GM12878 (cell line): Measurements from ENCODE around the gene PRDM9. TPM values are rescaled to one million over a fixed set of nuclear protein-coding genes. Genes with fewer than 3 reads are reported as not detected.

Experiments
- ATF7 ChIP-seq: fragments of 450-650 bp; IDR thresholded peaks from 2 replicates; pipeline ENCODE4 v1.6.1; 2016; ENCODE audit warnings: low read depth, mild to moderate bottlenecking
- BCL11A ChIP-seq: IDR thresholded peaks from 2 replicates; pipeline ENCODE4 v1.6.1; 2011; ENCODE audit warnings: low read depth, low read length
- CHD1 ChIP-seq: IDR thresholded peaks from 2 replicates; pipeline ENCODE4 v1.6.1; 2012; ENCODE audit warnings: low read depth, low read length, improper control_type of control experiment
- CHD2 ChIP-seq: IDR thresholded peaks from 2 replicates; pipeline ENCODE4 v1.6.1; 2011; ENCODE audit warnings: low read depth, low read length, improper control_type of control experiment, borderline replicate concordance
- DPF2 ChIP-seq: fragments of 450-650 bp; IDR thresholded peaks from 2 replicates; pipeline ENCODE4 v1.6.1; 2017; ENCODE audit warnings: mild to moderate bottlenecking
- EP300 ChIP-seq, 2 experiments: fragments of 150-350 bp in 1 of 2; IDR thresholded peaks; 2 replicates each; pipeline ENCODE4 v1.6.1; 2011 to 2012; ENCODE audit warnings: low read depth in 2 of 2, low read length in 2 of 2, borderline replicate concordance in 1 of 2, improper control_type of control experiment in 1 of 2, inconsistent platforms in 1 of 2; ENCODE audit not compliant: control insufficient read depth in 1 of 2
- GATAD2B ChIP-seq: fragments of 450-650 bp; conservative IDR thresholded peaks from 2 replicates; pipeline ENCODE4 v1.6.1; 2017; ENCODE audit warnings: low read depth, mild to moderate bottlenecking, moderate library complexity
- HCFC1 ChIP-seq: fragments of 150-350 bp; IDR thresholded peaks from 2 replicates; pipeline ENCODE4 v1.6.1; 2014; ENCODE audit warnings: low read length
- JUND ChIP-seq: IDR thresholded peaks from 2 replicates; pipeline ENCODE4 v1.6.1; 2012; ENCODE audit warnings: low read depth, mild to moderate bottlenecking, low read length, improper control_type of control experiment, moderate library complexity
- KLF5 ChIP-seq: fragments of 450-650 bp; IDR thresholded peaks from 2 replicates; pipeline ENCODE4 v1.6.1; 2014; ENCODE audit warnings: mild to moderate bottlenecking; ENCODE audit not compliant: partially characterized antibody
- MTA2 ChIP-seq: fragments of 450-650 bp; IDR thresholded peaks from 2 replicates; pipeline ENCODE4 v1.6.1; 2016; ENCODE audit warnings: low read depth, mild to moderate bottlenecking, moderate library complexity
- MTA3 ChIP-seq: IDR thresholded peaks from 2 replicates; pipeline ENCODE4 v1.6.1; 2012; ENCODE audit warnings: low read length, inconsistent platforms, borderline replicate concordance
- NFXL1 ChIP-seq: fragments of 450-650 bp; IDR thresholded peaks from 2 replicates; pipeline ENCODE4 v1.6.1; 2017; ENCODE audit warnings: antibody characterized with exemption, mild to moderate bottlenecking, borderline replicate concordance
- PAX5 ChIP-seq: IDR thresholded peaks from 2 replicates; pipeline ENCODE4 v1.6.1; 2011; ENCODE audit warnings: low read depth, low read length, borderline replicate concordance
- RBBP5 ChIP-seq: fragments of 200-600 bp; sonication (generic); conservative IDR thresholded peaks from 2 replicates; pipeline ENCODE4 v1.6.1; 2016
- RELA ChIP-seq: fragments of 450-650 bp; IDR thresholded peaks from 2 replicates; pipeline ENCODE4 v1.8.0; 2014; ENCODE audit warnings: borderline replicate concordance; ENCODE audit not compliant: partially characterized antibody
- SIN3A ChIP-seq: IDR thresholded peaks from 2 replicates; pipeline ENCODE4 v1.6.1; 2012; ENCODE audit warnings: low read depth, low read length, improper control_type of control experiment
- SMAD5 ChIP-seq: IDR thresholded peaks from 2 replicates; pipeline ENCODE4 v1.6.1; 2016; ENCODE audit warnings: antibody characterized with exemption, low read depth
- SUPT20H ChIP-seq: IDR thresholded peaks from 2 replicates; pipeline ENCODE4 v1.6.1; 2011; ENCODE audit warnings: low read depth, mild to moderate bottlenecking, low read length, moderate library complexity, borderline replicate concordance; ENCODE audit not compliant: control insufficient read depth
- ZSCAN29 ChIP-seq: fragments of 450-650 bp; IDR thresholded peaks from 2 replicates; pipeline ENCODE4 v1.6.1; 2017; ENCODE audit warnings: mild to moderate bottlenecking, moderate library complexity
- ZZZ3 ChIP-seq: IDR thresholded peaks from 2 replicates; pipeline ENCODE4 v1.6.1; 2011; ENCODE audit warnings: low read depth; ENCODE audit not compliant: control insufficient read depth, insufficient read length
- polyA plus RNA-seq, 11 experiments: library from polyadenylated mRNA; depleted of rRNA in 4 of 11; unstranded in 6 of 11; stranded (reverse) in 5 of 11; fragments of >200 nt; fragmentation: Nextera tagmentation in 4 of 11; fragmentation: Illumina TruSeq in 1 of 11; extraction: Ambion mirVana in 4 of 11; extraction: Trizol in 1 of 11; gene quantifications; 1 replicate in 1 of 11; 2 replicates in 10 of 11; pipeline versions ENCODE4 v1.2.1 to v1.2.3, GENCODE V29; 2011 to 2016; ENCODE audit warnings: inconsistent platforms in 2 of 11, missing spikeins in 2 of 11, low read depth in 1 of 11
- total RNA-seq, 4 experiments: library from RNA; depleted of rRNA in 3 of 4; stranded (reverse); fragments of >200 nt in 3 of 4; fragmentation: Illumina TruSeq in 1 of 4; extraction: Trizol in 1 of 4; gene quantifications; 2 replicates each; pipeline versions ENCODE4 v1.2.1 to v1.2.3, GENCODE V29; 2013 to 2021
- TF ChIP-seq, protein P1 (sequence below): fragments of 150-350 bp; IDR thresholded peaks from 2 replicates; pipeline ENCODE4 v1.6.1; 2014; ENCODE audit warnings: mild to moderate bottlenecking, low read depth, low read length
- TF ChIP-seq, protein P2 (sequence below): fragments of 150-350 bp; IDR thresholded peaks from 2 replicates; pipeline ENCODE4 v1.6.1; 2016; ENCODE audit warnings: low read depth, low read length
- TF ChIP-seq, protein P3 (sequence below): fragments of 450-650 bp; IDR thresholded peaks from 2 replicates; pipeline ENCODE4 v1.6.1; 2016; ENCODE audit warnings: mild to moderate bottlenecking
- TF ChIP-seq, protein P4 (sequence below): IDR thresholded peaks from 2 replicates; pipeline ENCODE4 v1.6.1; 2011; ENCODE audit warnings: mild to moderate bottlenecking, low read depth, low read length, moderate library complexity; ENCODE audit not compliant: insufficient replicate concordance

Gene PRDM9
- total and polyA plus RNA-seq, 10 of the 15 experiments (the other 5 are each of a cell fraction or from before 2014, with no cell fraction given): not detected

DNA sequence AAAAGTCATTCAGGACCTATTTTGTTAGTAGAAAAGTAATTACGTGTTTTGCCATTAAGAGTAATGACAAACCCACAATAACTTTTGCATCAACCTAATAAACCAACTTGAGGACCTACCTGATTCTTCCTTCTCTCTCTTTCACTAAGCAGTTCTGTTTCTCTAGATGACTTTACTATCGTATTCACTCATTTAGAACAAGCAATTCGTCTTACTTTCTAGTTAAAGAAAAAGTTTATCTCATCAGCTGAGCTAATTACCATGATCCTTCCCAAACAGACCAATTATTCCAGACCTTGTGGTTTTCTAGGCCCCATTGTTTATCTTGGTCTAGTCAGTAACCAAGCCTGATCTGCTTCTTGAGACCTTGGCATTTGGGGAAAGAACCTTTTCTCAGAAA is 49.6 kb upstream of the PRDM9 start (continued):
- TF ChIP-seq MTA3 (no peak), NFXL1 (no peak), CHD1 (no peak), MTA2 (peak; percentile 100), ZSCAN29 (no peak), JUND (peak; percentile 75; the same call in 1 of the 2 replicates), ZZZ3 (no peak), EP300 (IDR thresholded peaks at IDR 0.05; ENCODE audit: borderline replicate concordance in 1 of 2, control insufficient read depth in 1 of 2, low read depth in 2 of 2, low read length in 2 of 2) (peak; percentile 74 to 88; a peak in 3 of 4 replicates), CHD2 (no peak), BCL11A (peak; percentile 64; the same call in 1 of the 2 replicates), SUPT20H (no peak), RELA (no peak), HCFC1 (no peak), PAX5 (0 out of 2 replicates have a peak, but pooled peaks have one; percentile 32), SMAD5 (no peak), KLF5 (no peak), RBBP5 (no peak), SIN3A (no peak), ATF7 (peak; percentile 80), DPF2 (peak; percentile 87), GATAD2B (no peak)
- TF ChIP-seq, protein P1, sequence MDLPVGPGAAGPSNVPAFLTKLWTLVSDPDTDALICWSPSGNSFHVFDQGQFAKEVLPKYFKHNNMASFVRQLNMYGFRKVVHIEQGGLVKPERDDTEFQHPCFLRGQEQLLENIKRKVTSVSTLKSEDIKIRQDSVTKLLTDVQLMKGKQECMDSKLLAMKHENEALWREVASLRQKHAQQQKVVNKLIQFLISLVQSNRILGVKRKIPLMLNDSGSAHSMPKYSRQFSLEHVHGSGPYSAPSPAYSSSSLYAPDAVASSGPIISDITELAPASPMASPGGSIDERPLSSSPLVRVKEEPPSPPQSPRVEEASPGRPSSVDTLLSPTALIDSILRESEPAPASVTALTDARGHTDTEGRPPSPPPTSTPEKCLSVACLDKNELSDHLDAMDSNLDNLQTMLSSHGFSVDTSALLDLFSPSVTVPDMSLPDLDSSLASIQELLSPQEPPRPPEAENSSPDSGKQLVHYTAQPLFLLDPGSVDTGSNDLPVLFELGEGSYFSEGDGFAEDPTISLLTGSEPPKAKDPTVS: no peak
- TF ChIP-seq, protein P2, sequence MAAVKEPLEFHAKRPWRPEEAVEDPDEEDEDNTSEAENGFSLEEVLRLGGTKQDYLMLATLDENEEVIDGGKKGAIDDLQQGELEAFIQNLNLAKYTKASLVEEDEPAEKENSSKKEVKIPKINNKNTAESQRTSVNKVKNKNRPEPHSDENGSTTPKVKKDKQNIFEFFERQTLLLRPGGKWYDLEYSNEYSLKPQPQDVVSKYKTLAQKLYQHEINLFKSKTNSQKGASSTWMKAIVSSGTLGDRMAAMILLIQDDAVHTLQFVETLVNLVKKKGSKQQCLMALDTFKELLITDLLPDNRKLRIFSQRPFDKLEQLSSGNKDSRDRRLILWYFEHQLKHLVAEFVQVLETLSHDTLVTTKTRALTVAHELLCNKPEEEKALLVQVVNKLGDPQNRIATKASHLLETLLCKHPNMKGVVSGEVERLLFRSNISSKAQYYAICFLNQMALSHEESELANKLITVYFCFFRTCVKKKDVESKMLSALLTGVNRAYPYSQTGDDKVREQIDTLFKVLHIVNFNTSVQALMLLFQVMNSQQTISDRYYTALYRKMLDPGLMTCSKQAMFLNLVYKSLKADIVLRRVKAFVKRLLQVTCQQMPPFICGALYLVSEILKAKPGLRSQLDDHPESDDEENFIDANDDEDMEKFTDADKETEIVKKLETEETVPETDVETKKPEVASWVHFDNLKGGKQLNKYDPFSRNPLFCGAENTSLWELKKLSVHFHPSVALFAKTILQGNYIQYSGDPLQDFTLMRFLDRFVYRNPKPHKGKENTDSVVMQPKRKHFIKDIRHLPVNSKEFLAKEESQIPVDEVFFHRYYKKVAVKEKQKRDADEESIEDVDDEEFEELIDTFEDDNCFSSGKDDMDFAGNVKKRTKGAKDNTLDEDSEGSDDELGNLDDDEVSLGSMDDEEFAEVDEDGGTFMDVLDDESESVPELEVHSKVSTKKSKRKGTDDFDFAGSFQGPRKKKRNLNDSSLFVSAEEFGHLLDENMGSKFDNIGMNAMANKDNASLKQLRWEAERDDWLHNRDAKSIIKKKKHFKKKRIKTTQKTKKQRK: no peak
- TF ChIP-seq, protein P3, sequence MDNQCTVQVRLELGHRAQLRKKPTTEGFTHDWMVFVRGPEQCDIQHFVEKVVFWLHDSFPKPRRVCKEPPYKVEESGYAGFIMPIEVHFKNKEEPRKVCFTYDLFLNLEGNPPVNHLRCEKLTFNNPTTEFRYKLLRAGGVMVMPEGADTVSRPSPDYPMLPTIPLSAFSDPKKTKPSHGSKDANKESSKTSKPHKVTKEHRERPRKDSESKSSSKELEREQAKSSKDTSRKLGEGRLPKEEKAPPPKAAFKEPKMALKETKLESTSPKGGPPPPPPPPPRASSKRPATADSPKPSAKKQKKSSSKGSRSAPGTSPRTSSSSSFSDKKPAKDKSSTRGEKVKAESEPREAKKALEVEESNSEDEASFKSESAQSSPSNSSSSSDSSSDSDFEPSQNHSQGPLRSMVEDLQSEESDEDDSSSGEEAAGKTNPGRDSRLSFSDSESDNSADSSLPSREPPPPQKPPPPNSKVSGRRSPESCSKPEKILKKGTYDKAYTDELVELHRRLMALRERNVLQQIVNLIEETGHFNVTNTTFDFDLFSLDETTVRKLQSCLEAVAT: no peak
- TF ChIP-seq, protein P4, sequence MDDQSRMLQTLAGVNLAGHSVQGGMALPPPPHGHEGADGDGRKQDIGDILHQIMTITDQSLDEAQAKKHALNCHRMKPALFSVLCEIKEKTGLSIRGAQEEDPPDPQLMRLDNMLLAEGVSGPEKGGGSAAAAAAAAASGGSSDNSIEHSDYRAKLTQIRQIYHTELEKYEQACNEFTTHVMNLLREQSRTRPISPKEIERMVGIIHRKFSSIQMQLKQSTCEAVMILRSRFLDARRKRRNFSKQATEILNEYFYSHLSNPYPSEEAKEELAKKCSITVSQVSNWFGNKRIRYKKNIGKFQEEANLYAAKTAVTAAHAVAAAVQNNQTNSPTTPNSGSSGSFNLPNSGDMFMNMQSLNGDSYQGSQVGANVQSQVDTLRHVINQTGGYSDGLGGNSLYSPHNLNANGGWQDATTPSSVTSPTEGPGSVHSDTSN: no peak
